Pulmonary artery endothelial cell (primary cell): Measurements from ENCODE around the gene CPLX1. TPM values are rescaled to one million over a fixed set of nuclear protein-coding genes. Genes with fewer than 3 reads are reported as not detected.
"Not testable (repeated sequence)": the region's sequence is repeated elsewhere in the genome, so short reads cannot be mapped to it uniquely, and the experiment has no call there.

ENCODE experiments used
- DNase-seq: peaks from one replicate; pipeline ENCODE4 v3.0.0-alpha.2; 2011; ENCODE audit warnings: low read depth, low spot score
- total RNA-seq: library from RNA; depleted of rRNA; stranded (reverse); fragments of >200 nt; gene quantifications from 2 replicates; pipeline ENCODE4 v1.2.3, GENCODE V29; 2014

The CPLX1 gene
- total RNA-seq, 1 donor from 2014 or later: 0.13 TPM

DNA sequence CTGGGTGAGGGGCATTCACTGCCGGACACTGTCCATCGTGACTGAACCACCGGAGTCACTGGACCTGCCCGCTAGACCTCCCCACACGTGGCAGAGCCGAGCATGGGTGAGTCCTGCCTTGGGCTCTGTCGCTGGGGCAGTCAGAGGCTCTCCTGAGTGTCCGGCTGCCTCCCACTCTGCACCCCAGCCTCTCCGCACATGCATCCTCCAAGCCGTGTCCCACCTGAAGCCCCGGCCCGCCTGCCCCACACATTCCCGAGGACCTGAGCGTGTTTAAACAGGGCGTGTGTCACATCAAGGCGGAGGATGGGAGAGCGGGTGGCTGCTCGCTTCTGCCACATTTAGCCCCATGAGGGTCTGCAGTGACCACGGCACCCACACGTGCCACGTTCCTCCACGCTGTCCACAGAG, 4.7 kb downstream of the CPLX1 start:
- no peak for DNase-seq

DNA sequence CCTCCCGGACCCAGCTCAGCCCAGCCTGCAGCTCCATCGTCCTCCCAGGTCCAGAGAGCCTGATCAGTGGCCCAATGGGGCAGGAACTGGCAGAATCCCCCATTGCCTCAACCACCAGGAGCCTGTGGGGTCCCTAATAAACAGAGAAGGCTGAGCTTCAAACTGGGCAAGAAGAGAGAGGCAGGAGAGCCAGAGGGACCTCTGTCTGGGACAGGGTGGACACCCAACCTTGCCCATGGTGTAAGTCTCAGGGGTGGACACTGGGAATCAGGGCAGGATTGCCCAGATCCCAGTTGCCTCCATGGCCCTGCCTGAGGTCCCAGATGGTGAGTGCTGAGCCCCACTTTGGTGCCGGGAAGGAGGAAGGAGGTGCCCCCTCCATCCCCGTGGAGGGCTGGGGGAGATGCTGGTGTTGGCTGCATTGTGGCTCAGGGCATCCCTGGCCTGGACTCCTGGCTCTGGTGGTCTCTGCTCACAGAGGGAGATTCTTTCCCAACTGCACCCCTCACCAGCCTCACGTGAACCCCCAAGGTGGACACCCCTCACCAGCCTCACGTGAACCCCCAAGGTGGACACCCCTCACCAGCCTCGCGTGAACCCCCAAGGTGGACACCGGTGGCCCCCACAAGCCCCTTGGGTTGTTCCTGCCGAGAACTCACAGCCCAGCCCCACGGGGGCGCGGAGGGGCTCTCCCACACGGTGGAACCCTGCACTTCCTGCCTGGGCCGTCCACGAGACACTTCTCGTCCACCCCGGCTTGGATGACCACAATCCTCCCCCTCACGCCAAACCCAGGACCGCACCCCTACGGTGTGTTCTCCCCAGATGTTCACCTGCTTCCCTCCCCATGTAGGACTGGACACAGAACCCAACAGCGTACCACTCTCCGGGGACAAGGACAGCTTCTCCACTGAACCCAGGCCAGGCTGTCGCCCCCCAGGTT, 5.4 kb downstream of the CPLX1 start:
- no peak for DNase-seq

DNA sequence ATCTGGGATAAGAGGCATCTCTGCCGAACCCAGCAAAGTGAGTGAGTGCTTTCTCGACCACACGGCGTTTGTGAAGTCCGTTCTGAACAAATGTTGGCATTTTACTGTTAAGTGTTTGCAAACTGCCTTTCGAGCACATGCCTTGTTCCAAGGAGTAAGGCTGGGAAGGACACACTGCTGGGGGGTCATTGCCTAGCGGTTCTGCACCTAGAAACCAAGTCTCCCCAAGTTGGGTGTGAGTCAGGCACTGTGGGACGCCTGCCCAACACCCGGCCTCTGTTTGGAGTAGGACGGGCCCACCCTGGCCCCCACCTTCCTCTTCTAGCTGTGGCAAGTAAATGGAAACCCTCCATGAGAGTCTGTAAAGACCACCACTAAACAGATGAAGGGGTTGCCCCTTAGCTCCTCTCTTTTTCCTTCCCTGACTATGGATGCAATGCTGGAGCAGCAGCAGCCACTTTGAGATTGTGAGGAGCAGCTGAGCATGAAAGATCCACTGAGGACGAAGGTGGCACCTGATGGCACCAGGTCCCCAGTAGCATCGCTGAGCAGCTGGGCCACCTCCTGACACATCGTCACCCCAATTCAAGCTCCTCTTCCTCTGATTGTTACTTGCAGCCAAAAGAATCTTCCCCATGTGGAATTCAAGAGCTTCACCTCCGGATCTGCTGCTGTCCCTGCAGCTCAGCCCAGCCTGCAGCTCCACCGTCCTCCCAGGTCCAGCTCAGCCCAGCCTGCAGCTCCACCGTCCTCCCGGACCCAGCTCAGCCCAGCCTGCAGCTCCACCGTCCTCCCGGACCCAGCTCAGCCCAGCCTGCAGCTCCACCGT, 6.3 kb downstream of the CPLX1 start:
- no peak for DNase-seq

DNA sequence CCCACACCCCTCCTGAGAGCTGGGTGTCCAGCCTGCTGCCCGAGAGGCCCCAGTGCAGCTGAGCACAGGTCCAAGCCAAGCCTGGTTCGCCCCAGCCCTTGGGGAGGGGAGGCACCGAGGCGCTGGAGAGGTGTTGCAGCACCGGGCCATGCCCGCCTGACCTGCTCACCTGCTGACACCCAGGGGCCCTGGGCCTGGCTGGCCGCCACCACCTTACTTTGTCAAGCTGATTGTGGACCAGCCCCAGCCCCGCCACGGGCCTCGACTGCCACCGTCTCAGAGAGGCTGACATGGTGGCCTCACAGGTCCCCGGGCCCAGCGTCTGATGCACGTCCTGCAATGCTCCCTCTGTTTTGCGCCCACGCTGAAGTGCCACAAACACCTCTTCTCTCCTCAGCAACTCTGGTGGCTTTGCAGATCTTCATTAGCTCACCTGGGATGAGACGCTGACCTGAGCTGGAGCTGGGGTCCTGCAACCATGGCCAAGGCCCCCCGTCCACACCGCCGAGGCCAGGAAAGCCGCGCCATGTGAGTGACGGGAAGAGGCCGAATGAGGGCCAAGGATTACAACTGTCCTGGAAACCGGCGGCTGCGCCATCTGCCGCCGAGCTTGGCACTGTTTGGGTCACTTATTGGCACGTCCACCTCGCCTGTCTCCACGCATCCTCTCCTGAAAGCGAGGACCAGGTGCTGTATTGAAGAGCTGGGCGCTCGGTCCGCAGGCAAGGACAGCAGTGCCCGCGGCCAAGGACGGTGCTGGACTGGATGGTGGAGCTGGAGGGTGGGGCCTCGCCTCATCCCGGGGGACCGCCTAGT, 7.6 kb downstream of the CPLX1 start:
- DNase-seq: no peak

DNA sequence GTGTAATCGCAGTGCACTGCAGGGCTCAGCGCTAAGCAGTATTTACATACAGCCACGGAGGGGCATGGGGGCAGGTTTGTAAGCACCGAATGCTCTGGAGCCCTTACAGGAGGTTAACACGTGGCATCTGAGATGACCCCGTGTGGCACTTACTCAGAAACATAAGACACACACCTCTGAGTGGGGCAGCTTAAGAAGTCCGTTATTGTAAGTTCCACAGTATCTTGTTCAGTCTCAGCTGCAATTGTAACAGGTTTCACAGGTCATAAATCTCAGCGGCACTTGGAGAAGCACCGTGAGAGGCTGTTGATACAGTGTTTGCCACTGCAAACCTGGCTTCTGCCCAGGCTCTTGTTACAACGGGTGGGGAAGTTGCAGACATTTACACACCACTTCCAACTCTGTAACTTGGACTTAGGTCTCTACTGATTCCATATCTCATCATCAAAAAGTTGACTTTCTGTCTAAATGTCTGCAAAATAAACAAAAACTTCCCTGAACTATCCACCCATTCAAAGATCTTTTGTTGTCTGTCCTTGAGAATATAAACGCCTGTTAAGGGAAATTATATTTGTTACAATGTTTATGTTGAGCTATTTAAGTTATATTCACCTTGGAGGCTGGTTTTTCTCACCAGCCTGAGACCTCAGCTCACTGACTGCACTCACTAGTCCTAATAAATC, 10.3 kb downstream of the CPLX1 start:
- DNase-seq: no peak

DNA sequence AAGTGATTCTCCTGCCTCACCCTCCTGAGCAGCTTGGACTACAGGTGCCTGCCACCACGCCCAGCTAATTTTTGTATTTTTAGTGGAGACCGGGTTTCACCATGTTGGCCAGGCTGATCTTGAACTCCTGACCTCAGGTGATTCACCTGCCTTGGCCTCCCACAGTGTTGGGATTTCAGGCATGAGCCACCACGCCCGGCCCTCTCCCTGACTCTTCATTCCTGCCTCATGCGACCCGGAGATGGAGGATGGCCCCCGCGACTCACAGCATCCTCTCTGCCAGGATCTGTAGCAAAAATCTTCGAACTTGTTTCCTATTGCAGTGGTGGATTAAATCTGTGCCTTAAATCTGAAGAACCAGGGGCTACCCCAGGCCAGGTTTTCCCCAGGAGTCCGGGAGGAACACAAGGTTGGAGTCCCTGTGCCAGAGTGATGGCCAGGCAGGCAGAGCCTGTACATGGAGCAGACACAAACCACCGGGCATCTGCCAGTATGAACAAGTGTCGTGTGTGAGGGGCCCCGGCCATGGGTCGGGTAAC, 11.5 kb downstream of the CPLX1 start:
- DNase-seq: no peak

DNA sequence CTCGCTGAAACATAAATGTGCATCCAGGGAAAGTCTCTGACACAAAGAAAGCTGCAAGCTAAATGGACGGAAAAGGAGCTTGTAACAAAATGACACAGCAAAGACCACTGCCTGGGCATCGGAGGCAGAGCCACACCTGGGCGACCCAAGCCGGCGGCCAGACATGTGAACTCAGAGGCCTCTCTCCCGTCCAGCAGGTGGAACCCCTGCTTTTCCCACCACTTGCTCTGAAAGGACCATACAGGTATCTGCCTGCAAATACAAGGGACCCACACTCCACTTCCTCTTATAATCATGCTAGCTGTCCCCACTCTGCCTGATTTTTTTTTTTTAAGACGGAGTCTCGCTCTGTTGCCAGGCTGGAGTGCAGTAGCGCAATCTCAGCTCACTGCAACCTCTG, 12.0 kb downstream of the CPLX1 start:
- no peak for DNase-seq

DNA sequence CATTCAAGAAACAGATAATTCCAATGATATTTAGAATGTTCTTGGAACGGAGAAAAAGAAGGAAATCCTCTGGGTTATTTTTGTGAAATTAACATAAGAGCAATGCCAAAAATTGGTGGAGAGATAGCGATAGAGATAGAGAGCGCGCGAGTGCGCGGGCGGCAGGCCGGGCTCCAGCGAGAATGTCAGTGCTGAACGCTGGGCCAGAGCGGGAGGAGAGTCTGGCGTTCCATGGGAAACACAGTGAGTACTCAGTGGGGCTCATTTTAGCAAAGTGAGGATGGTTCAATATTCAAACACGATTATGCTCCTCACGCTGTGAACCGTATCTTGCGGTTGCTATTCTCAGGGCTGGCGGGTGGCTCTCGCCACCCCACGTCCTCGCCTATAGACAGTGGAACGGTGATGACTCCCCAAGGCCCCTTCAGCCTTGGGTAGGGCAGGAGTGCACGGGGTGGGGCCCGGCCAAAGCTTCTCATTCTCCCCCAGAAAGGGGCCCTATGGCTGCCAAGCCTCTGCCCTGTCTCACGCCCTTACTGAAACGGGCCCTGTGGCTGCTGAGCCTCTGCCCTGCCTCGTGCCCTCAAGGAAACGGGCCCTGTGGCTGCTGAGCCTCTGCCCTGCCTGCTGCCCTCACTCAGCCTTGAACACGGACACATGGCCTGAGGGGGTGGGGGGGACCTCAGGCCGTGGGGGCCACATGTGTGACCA, 16.9 kb downstream of the CPLX1 start:
- no peak for DNase-seq

DNA sequence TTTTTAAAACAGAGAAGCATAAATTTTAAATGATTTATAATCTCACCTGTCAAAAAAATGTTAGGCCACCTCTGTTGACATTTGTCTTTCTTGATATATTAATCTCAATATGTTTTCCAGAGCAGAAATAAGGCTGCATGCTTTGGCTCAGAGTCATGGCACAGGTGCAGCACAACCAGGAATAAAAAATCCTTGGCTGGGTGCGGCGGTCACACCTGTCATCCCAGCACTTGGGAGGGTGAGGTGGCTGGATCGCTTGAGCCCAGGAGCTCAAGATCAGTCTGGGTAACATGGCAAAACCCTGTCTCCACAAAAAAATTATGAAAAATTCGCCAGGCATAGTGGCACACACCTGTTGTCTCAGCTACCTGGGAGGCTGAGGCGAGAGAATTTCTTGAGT, 18.1 kb downstream of the CPLX1 start:
- DNase-seq: no peak

DNA sequence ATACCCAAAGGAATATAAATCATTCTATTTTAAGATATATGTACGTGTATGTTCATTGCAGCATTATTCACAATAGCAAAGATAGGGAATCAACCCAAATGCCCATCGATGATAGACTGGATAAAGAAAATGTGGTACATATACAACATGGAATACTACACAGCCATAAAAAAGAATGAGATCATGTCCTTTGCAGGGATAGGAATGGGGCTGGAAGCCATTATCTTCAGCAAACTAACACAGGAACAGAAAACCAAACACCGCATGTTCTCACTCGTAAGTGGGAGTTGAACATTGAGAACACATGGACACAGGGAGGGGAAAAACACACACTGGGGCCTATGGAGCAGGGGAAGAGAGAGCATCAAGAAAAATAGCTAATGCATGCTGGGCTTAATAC, 18.9 kb downstream of the CPLX1 start:
- not testable (repeated sequence) for DNase-seq

DNA sequence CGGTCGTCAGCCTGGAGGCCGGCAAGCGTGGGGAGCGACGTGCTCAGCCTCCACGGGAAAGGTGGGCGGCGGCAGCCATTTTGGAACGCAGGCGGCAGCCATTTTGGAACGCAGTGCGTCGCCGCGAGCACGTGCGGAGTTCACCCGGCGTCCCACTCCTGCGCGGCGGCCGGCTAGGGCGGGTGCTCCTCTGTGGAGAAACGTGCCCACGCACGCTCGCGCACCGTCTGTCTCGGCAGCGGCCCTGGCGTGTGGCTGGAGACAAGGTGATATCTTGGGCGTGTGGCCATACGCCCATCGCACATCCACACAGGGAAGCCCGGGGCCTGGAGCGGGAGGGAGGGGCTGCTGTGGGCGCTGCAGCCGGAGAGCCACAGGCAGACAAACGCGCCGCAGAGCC, 21.1 kb downstream of the CPLX1 start:
- no peak for DNase-seq

DNA sequence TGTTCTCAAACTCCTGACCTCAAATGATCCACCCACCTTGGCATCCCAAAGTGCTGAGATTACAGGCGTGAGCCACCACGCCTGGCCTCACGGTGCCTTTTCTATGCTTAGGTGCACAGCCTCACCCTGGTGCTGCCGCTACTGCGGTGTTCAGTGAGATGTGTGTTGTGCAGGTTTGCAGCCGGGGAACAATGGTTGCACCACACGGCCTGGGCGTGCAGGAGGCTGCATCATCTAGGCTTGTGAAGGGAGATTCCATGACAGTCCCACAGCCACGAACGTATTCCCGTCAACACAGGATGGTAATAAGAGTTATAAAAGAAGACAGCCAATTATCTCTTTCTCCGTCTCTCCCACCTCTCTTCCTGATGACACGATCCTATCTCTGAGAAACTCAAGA, 22.0 kb downstream of the CPLX1 start:
- DNase-seq: no peak

DNA sequence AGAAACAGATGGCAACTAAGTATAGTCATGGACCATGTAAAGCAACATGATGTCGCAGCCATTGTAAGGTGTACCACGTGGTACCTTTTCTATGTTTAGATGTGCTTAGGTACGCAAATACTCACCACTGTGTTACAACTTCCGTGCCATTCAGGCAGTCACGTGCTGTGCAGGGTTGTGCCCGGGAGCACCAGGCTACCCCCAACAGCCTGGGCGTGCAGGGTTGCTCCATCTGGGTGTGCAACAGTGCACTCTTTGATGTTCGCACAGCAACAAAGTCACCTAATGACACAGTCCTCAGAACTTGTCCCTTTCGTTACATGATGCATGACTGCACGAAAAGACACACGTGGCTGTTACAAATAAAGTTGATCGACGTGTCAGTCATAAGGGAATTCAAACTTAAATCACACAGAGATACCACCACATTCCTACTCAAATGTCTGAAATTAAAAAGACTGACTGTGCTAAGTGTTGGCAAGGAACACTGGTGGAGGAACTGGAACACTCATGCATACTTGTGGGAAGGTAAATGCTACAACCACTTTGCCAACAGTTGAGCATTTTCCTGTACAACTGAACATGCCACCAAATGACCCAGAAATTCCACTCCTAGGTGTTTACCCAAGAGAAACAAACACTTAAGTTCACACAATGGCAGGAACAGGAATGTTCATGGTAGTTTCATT, 24.3 kb downstream of the CPLX1 start:
- no peak for DNase-seq

DNA sequence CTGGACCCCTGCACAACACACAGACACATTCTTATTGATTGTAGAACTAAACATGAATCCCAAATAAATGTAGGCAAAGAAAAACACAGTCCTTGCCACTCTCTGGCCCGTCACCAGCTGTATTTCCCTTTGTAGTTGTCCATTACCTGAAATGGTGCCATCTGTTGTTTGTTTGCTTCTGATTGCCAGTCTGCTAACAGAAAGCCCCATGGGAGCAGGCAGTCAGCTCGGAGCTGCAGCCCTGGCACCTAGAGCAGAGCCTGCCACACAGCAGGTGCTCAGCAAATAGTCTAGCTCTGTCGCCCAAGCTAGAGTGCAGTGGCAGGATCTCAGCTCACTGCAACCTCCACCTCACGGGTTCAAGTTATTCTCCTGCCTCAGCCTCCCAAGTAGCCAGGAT, 28.9 kb downstream of the CPLX1 start:
- DNase-seq: no peak

DNA sequence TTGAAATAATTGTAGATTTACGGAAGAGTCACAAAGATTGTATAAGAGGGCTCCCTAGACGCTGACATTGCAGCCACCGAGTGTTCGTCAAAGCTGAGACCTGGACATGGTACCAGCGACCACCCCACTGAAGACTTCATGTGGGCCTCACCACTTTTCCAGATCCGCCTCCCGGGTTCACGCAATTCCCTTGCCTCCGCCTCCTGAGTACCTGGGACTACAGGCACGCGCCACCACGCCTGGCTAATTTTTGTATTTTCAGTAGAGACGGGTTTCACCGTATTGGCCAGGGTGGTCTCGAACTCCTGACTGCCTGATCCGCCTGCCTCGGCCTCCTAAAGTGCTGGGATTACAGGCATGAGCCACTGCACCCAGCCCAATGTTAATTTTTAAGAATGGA, 29.7 kb downstream of the CPLX1 start:
- DNase-seq: no peak

DNA sequence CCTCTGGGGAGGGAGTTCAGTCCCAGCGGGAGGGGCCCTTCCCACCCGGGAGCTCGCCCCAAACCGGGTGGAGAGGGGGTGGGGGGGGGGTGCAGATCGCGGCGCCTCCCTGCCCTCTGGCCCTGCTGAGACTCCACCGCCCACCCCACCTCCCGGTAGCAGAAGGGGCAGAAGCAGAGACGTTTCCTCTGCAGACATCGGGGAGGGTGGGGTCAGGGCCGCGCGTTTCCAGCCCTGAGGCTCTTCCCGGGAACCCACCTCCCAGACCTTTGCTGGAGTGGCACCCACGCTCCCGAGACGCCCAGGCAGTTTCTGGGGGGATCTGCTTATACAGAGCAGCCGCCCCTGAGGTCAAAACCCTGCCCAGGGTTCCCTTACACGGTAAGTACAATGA, 30.2 kb downstream of the CPLX1 start:
- DNase-seq: no peak

DNA sequence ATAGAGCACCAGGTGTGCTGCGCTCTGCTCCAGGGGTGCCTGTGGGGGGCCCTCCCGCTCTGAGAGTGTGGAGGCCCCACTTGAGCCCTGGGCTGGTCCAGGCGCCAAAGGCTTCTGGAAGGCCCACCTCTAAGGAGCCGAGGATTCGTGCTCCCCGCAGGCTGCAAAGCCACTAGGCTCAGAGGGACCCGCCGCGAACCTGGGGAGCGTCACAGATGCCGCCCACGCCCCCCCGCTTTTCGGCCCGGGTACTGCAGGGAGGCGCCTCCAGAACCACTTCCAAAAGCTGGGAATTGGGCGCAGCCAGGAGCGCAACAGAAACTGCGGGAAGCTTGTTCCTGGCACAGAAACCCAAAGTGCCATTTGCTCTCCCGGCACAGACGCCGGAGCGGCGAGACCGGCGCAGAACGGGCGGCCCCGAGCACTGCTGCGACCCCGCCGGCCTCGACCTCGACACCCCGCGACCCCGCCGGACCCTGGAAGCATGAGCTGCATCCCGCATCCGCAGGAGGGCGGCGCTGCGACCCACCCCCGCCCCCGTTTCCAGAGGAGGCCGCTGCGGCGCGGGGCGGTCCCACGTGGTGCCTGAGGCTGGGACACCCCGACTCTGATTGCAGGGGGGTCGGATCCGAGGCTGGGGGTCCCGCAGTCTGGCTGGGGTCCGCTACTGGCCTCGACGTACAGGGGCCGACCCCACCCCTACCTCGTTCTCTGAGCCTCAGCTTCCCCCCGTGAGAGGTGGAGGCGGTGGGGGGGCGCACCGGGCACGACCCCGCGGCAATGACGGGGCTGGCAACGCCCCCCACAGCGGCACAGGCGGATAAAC, 30.8 kb downstream of the CPLX1 start:
- DNase-seq: no peak

DNA sequence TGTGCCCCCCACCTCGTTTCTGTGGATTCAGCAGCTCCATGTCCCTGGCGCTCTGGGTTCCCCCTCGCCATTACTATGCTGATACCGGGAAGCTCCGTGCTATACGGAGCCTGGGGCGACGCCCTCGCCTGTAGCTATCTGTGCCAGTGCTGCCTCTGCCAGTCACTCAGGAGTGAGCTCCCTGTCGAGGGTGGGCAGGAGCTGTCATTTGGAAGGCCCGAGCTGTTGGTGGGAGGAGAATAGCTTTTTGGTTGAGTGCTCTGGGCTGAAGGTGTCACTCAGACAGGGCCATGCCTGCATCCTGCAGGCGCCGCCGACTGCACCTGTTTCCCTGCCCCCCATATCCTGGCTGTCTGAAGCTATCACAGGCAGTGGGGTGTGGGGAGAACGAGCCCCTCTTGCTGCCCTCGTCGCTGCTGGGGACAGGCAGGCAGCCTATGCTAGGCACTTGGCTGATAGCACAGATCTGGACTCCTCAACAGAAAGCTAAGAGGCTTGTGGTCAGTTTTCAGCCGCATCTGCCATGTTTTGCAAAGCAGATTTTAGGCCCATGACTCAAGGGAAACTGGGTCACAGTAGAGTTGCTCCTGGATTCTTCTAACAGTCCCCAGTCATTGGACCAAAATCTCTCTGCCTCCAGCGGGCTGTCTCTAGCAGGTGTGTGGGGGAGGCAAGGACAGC, 31.8 kb downstream of the CPLX1 start:
- DNase-seq: no peak
